NCI-H2081 (cell line): Measurements from ENCODE around the gene TRIM7.
"Not testable (repeated sequence)": the region's sequence is repeated elsewhere in the genome, so short reads cannot be mapped to it uniquely, and the experiment has no call there.

ENCODE experiments used
- DNase-seq, 2 experiments: peaks; one replicate each; lab custom pipeline; 2025; lab: John Stamatoyannopoulos, UW

The TRIM7 gene

GRCh38 chr5:181233088-181233800 is 28.2 kb upstream of the TRIM7 start:
- DNase-seq, result no peak

DNA sequence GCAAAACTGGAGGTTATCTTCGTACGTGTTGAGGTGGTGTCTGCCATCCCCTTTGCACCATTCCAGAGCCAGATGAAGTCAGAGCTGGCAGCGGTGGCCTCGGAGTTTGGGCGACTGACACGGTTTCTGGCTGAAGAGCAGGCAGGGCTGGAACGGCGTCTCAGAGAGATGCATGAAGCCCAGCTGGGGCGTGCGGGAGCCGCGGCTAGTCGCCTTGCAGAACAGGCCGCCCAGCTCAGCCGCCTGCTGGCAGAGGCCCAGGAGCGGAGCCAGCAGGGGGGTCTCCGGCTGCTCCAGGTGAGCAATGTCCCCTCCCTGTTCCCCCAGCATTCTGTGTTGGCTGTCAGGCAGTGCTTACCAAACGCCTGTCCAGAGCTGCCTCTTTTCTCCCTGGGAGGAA is 27.6 kb upstream of the TRIM7 start:
- DNase-seq, result no peak

GRCh38 chr5:181231432-181231831 is 26.4 kb upstream of the TRIM7 start:
- no peak for DNase-seq

DNA sequence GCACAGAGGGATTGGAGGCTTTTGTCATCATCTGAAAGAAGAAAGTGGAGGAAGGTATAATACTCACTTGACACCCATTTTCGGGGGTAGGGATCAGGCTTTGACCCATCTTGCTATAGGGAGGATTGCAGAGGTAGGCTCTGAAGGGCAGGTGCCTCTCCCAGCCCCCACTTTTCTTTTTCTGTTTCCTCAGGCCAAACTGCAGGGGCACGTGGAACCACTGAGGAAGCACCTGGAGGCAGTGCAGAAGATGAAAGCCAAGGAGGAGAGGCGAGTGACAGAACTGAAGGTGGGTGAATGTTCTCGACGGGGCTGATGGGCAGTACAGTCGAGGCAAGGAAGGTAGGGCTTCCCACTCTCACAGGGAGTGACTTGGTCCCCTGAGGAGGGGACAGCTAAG is 25.6 kb upstream of the TRIM7 start:
- DNase-seq, result no peak

GRCh38 chr5:181229996-181230395 is 25.0 kb upstream of the TRIM7 start:
- DNase-seq, result no peak

- no peak for DNase-seq
These were observed 19.6 kb upstream of the TRIM7 start for GRCh38 chr5:181224390-181225229.

- DNase-seq, result no peak
These were observed 18.9 kb upstream of the TRIM7 start for GRCh38 chr5:181223729-181224389.

DNA sequence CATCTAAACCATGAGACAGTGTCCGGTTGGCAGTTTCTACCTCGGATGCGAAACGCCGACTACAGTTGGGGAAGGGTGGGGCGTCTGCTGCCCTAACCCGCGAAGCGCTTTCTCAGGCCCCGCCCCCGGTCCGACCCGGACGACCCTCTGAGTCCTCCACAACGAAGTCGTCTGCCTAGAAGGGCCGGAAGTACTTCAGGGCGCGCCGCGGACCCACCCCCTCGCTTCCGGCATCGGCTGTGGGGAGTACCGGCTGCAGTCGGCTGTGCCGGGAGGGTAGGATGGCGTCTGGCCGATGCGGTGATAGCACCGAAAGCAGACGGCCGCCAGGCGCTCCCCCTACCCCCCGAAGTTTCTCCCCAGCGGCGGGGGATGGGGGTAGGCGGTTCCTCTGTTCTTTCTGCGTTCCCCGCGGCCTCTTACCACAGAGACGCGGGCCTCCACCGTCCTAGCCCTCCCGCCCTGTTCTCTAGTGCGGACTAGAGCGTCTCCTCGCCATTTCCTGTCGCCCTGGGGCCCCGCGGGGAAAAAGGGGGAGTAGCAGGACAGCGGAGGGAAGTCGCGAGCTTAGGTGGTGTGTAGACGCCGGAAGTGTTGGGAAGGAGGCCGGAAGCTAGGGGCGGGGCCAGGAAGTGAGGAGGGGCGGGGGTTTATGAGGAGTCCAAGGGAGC is 18.2 kb upstream of the TRIM7 start, which contains the start of gene TRIM41:
Gene TRIM41, plus strand, starts transcription at position 224 of the 671 bp plus-strand sequence. CDS start 719 bp downstream, outside the sequence.
- no peak for DNase-seq

GRCh38 chr5:181222630-181223057 is 17.6 kb upstream of the TRIM7 start:
- no peak for DNase-seq

- DNase-seq, result no peak
These were observed 17.0 kb upstream of the TRIM7 start for GRCh38 chr5:181221792-181222629.

GRCh38 chr5:181221105-181221791 is 16.3 kb upstream of the TRIM7 start:
- DNase-seq, result no peak

- no peak for DNase-seq
These were observed 15.2 kb upstream of the TRIM7 start for GRCh38 chr5:181220178-181220515.

GRCh38 chr5:181219262-181220177 is 14.5 kb upstream of the TRIM7 start:
- no peak for DNase-seq

- no peak for DNase-seq
These were observed 13.8 kb upstream of the TRIM7 start for GRCh38 chr5:181218795-181219124.

DNA sequence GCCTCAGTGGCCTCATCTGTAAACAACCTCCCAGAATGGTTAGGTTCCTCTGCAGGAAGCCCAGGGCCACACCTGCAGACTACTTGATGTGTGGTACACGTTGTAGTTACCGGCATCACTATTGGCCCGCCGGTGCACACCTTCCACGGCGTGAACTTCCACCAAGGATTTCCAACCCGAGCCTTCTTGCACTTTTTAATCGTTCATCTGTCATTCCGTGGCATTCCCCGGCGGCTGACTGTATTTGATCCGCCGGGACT is 12.7 kb upstream of the TRIM7 start:
- DNase-seq, result no peak

DNA sequence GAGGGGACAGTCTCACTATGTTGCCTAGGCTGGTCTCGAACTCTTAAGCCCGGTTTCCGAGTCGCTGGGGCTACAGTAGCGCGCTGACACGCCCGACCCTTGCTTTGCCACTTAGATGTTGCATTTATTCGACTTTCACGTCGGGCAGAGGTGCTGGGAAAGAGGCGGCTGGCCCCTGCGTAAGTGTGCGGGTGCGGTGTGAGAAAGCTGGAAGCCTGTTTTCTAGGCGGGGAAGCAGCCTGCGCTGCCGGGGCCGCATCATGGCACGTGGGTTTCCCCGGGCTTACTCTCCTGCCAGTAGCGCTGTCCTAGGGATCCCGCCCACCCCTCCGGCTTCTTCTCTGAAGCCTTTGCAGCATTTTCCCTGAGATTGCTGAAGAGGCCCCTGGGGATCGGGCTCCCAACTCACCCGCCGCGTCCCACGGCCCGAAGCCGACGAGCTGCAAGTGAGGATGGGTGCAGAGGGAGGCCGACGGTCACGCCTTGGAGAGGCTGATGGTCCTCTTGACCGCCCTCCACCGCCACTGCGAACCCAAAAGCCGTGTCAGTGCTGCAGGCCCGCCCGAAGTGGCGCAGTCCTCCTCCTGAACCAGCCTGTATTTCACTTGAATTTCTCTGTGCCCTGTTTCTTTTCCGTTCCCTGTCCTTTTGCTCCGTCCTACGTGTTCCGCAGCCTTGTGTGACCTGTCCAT is 12.3 kb upstream of the TRIM7 start:
- no peak for DNase-seq

- DNase-seq, result no peak
These were observed 11.3 kb upstream of the TRIM7 start for GRCh38 chr5:181215997-181216989.

GRCh38 chr5:181214249-181214648 is 9.3 kb upstream of the TRIM7 start:
- not testable (repeated sequence) for DNase-seq
